ENCODE measurements around the gene ZMYM3.

DNA sequence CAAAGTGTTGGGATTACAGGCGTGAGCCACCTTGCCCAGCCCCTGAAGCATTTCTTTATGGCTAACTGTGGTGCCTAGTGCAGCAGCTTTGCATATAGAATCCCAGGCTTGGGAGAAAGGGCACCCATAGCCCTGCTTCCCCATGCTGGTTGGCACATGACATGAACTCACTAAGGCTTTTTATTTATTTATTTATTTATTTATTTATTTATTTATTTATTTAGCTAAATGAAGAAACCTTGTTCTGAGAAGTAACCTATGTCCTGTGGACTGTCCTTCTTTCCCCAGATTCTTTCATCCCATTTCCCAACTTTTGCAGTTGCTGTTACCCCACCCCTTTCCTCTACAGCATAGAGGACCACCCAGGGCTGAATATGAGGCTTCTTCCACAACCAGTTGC lies 32.8 kb downstream of the ZMYM3 start:
- TF ChIP-seq POLR2A (IDR thresholded peaks at IDR 0.05) = no peak
- TF ChIP-seq, protein P1, sequence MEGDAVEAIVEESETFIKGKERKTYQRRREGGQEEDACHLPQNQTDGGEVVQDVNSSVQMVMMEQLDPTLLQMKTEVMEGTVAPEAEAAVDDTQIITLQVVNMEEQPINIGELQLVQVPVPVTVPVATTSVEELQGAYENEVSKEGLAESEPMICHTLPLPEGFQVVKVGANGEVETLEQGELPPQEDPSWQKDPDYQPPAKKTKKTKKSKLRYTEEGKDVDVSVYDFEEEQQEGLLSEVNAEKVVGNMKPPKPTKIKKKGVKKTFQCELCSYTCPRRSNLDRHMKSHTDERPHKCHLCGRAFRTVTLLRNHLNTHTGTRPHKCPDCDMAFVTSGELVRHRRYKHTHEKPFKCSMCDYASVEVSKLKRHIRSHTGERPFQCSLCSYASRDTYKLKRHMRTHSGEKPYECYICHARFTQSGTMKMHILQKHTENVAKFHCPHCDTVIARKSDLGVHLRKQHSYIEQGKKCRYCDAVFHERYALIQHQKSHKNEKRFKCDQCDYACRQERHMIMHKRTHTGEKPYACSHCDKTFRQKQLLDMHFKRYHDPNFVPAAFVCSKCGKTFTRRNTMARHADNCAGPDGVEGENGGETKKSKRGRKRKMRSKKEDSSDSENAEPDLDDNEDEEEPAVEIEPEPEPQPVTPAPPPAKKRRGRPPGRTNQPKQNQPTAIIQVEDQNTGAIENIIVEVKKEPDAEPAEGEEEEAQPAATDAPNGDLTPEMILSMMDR (IDR thresholded peaks at IDR 0.05) = no peak

All from testis (tissue), 2 donors.